KMS-11 (cell line): Measurements from ENCODE around the gene MRI1.
"Not testable (repeated sequence)": the region's sequence is repeated elsewhere in the genome, so short reads cannot be mapped to it uniquely, and the experiment has no call there.

Source experiments
- H2AFZ ChIP-seq: fragments of 200-600 bp; sonication (generic); 2 replicates; pipeline ENCODE4 v1.6.1; 2016; ENCODE audit warnings: antibody characterized with exemption, mixed run types, low read depth
- H3K27ac ChIP-seq: fragments of 200-600 bp; sonication (generic); 2 replicates; pipeline ENCODE4 v1.6.1; 2016; ENCODE audit warnings: mild to moderate bottlenecking, mixed run types
- H3K27me3 ChIP-seq: fragments of 200-600 bp; sonication (generic); 2 replicates; pipeline ENCODE4 v1.6.1; 2017; ENCODE audit warnings: mild to moderate bottlenecking, low read depth, mixed run types, moderate library complexity; ENCODE audit not compliant: insufficient read depth
- H3K36me3 ChIP-seq: fragments of 200-600 bp; sonication (generic); 2 replicates; pipeline ENCODE4 v1.6.1; 2017; ENCODE audit warnings: mild to moderate bottlenecking, mixed run types; ENCODE audit not compliant: insufficient read depth
- H3K4me1 ChIP-seq: fragments of 200-600 bp; sonication (generic); 2 replicates; pipeline ENCODE4 v1.6.1; 2016; ENCODE audit warnings: mild to moderate bottlenecking, low read depth, mixed run types; ENCODE audit not compliant: poor library complexity, severe bottlenecking
- H3K4me2 ChIP-seq: fragments of 200-600 bp; sonication (generic); 2 replicates; pipeline ENCODE4 v1.7.0; 2016; ENCODE audit warnings: mild to moderate bottlenecking, mixed run types
- H3K4me3 ChIP-seq: fragments of 200-600 bp; sonication (generic); IDR thresholded peaks from 2 replicates; pipeline ENCODE4 v1.6.1; 2017; ENCODE audit warnings: low read depth, low read length, mixed read lengths; ENCODE audit not compliant: insufficient read depth
- H3K79me2 ChIP-seq: fragments of 200-600 bp; sonication (generic); 2 replicates; pipeline ENCODE4 v1.6.1; 2016; ENCODE audit warnings: low read depth, mixed run types; ENCODE audit not compliant: insufficient read depth
- H3K9ac ChIP-seq: fragments of 200-600 bp; sonication (generic); 2 replicates; pipeline ENCODE4 v1.6.1; 2016; ENCODE audit warnings: mild to moderate bottlenecking, mixed run types
- H4K20me1 ChIP-seq: fragments of 200-600 bp; sonication (generic); 2 replicates; pipeline ENCODE4 v1.6.1; 2016; ENCODE audit warnings: mild to moderate bottlenecking, mixed run types; ENCODE audit not compliant: insufficient read depth
- CTCF ChIP-seq: fragments of 200-600 bp; sonication (generic); conservative IDR thresholded peaks from 2 replicates; pipeline ENCODE4 v1.6.1; 2017; ENCODE audit warnings: low read depth, mild to moderate bottlenecking, antibody characterized with exemption, low read length, moderate library complexity, mixed read lengths

MRI1 gene

GRCh38 chr19:13748169-13748828, 16.0 kb upstream of the MRI1 start:
- Histone ChIP-seq H3K4me2 (peak overlapping the region; percentile 80), H2AFZ (peak overlapping the region; percentile 86), H3K36me3 (no peaks in the 10 kb centered on the region)

GRCh38 chr19:13751436-13751835, 12.9 kb upstream of the MRI1 start:
- Histone ChIP-seq H3K79me2 (peaks cover 9% of the 10 kb centered on the region; the same call in 1 of the 2 replicates), H3K4me3 (no peak overlapping the region), H4K20me1 (no peaks in the 10 kb centered on the region), H3K9ac (no peak overlapping the region), H3K4me1 (peaks cover 7% of the 10 kb centered on the region), H3K36me3 (no peaks in the 10 kb centered on the region), H3K4me2 (no peak overlapping the region), H2AFZ (no peak overlapping the region), H3K27ac (no peak overlapping the region), H3K27me3 (no peaks in the 10 kb centered on the region)
- TF ChIP-seq CTCF = no peak

More at GRCh38 chr19:13748169-13748828, 16.0 kb upstream of the MRI1 start:
- no peak overlapping the region for H3K4me3 ChIP-seq
- H3K27me3 ChIP-seq = no peaks in the 10 kb centered on the region
- no peak for TF ChIP-seq CTCF
- H3K9ac ChIP-seq = peak overlapping the region; percentile 58; the same call in 1 of the 2 replicates
- H3K4me1 ChIP-seq = peaks cover 7% of the 10 kb centered on the region
- H3K79me2 ChIP-seq = peaks cover 9% of the 10 kb centered on the region; the same call in 1 of the 2 replicates
- no peaks in the 10 kb centered on the region for H4K20me1 ChIP-seq
- H3K27ac ChIP-seq = peak overlapping the region; percentile 49; the same call in 1 of the 2 replicates

- not testable (repeated sequence) for H3K79me2 ChIP-seq, H3K4me3 ChIP-seq, H3K9ac ChIP-seq, H3K27me3 ChIP-seq, H3K27ac ChIP-seq, H3K4me1 ChIP-seq, H2AFZ ChIP-seq, H4K20me1 ChIP-seq, H3K36me3 ChIP-seq, H3K4me2 ChIP-seq
These were observed 10.7 kb upstream of the MRI1 start for GRCh38 chr19:13753622-13754021.

GRCh38 chr19:13756210-13756609, 8.1 kb upstream of the MRI1 start:
- Histone ChIP-seq H3K9ac (no peak overlapping the region), H3K4me3 (no peak overlapping the region), H3K36me3 (no peaks in the 10 kb centered on the region)

More at GRCh38 chr19:13756210-13756609, 8.1 kb upstream of the MRI1 start:
- H3K27me3 ChIP-seq = no peaks in the 10 kb centered on the region
- no peak for TF ChIP-seq CTCF
- no peak overlapping the region for H3K4me2 ChIP-seq
- H4K20me1 ChIP-seq = no peaks in the 10 kb centered on the region
- no peak overlapping the region for H2AFZ ChIP-seq
- H3K27ac ChIP-seq = no peak overlapping the region
- H3K4me1 ChIP-seq = no peaks in the 10 kb centered on the region
- no peaks in the 10 kb centered on the region for H3K79me2 ChIP-seq
